LNCAP (cell line): ENCODE measurements around the gene FER.

ENCODE experiments used
- CTCF ChIP-seq: fragments of 450-650 bp; IDR thresholded peaks from 2 replicates; pipeline ENCODE4 v1.5.1; 2017; ENCODE audit warnings: mild to moderate bottlenecking

The FER gene

GRCh38 chr5:109062664-109063063 lies 315.0 kb downstream of the FER start:
- no peak for TF ChIP-seq CTCF

DNA sequence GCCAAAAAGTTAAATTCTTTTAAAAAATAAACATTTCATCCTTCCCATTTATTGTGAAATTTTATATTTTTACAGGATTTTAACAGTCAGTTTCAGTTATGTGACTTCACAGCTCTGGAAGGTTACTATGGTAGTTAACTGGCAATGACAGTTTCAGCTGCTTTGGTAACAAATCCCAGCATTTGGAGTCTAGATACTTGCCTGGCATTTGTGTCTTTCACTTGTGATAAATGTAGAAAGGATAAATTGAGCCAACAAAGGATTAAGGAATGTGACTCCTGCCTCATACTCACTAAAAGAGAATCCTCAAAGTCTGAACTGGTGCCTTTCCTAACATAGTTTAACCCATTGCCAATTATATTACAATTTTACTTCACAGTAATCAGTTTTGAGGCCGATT lies 315.5 kb downstream of the FER start:
- no peak for TF ChIP-seq CTCF

- no peak for TF ChIP-seq CTCF
Observed at GRCh38 chr5:109076741-109077140, 329.0 kb downstream of the FER start.

DNA sequence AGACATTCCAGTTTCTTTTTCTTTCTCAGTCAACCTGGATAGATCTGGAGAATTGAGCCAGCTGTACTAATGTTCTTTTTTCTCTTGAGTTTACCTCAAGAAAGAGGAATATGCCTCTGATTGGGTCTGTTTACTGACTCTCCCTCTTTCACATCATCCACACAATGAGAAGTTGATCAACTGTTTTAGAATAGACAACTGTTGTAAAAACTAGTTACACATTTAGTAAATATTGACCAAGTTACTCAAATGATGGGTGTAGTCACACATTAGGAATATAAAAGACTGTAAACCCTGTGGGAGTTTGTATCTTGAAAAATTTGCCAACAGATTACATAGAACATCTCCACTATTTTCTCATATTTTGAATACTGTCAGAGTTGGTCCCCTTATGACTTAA lies 330.8 kb downstream of the FER start:
- TF ChIP-seq CTCF = no peak

- TF ChIP-seq CTCF = no peak
Observed at GRCh38 chr5:109080481-109080880, 332.8 kb downstream of the FER start.

DNA sequence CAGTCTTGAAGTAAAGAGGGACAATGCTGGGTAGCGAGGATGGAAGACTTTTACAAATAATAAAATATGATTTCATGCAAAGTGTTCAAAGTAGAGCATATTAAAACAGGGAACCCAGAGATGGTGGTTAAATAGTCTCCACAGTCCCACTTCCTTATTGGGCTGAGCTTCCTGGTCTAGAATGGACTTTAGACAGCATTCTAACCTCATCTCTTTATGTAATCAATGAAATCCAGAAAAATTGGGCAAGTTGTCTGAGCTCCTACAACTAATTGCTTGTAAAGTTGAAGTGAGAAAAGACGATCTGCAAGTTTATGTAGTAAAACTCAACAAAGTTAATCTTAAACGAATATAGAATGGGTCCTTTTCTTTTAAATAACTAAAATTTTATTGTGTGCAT lies 333.2 kb downstream of the FER start:
- TF ChIP-seq CTCF = no peak

GRCh38 chr5:109083937-109084336 lies 336.2 kb downstream of the FER start:
- TF ChIP-seq CTCF = no peak

DNA sequence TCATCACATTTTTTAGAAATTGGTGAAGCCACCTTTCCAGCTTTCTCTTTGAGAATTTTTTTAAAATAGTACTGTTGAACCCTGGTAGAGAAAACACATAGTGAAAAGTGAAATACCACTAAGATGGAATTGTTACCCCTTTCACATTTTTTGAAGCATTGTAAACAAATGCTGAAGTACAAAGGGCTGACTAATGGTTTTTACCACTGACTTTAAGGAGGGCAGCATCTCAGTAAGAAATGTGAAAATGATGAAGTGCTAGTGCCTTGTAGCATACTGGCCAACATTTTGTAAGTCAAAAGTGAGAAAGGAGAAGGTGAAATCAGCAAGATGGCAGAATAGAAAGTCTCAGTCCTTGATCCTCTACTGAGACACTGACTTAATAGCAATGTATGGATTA lies 341.5 kb downstream of the FER start:
- TF ChIP-seq CTCF = no peak
